Loucy (cell line): ENCODE data around the gene TIGD4.

Experiments used
- H2AFZ ChIP-seq: fragments of 200-600 bp; sonication (generic); 2 replicates; pipeline ENCODE4 v1.6.0; 2016; ENCODE audit warnings: antibody characterized with exemption, mild to moderate bottlenecking, low read length, moderate library complexity
- H3F3A ChIP-seq: fragments of 200-600 bp; 2 replicates; pipeline ENCODE4 v1.6.0; 2016; ENCODE audit warnings: antibody characterized with exemption, low read depth, mild to moderate bottlenecking
- H3K27me3 ChIP-seq: fragments of 200-600 bp; sonication (generic); 2 replicates; pipeline ENCODE4 v1.6.1; 2014; ENCODE audit warnings: low read length, mild to moderate bottlenecking; ENCODE audit not compliant: insufficient read depth, poor library complexity, severe bottlenecking
- H3K36me3 ChIP-seq: fragments of 200-600 bp; sonication (generic); 2 replicates; pipeline ENCODE4 v1.6.1; 2016; ENCODE audit warnings: low read length; ENCODE audit not compliant: insufficient read depth
- H3K4me1 ChIP-seq: fragments of 200-600 bp; sonication (generic); 2 replicates; pipeline ENCODE4 v1.5.1; 2014; ENCODE audit warnings: low read length, mild to moderate bottlenecking; ENCODE audit not compliant: insufficient read depth, poor library complexity, severe bottlenecking
- H3K4me2 ChIP-seq: fragments of 200-600 bp; sonication (generic); 2 replicates; pipeline ENCODE4 v1.6.0; 2014; ENCODE audit warnings: antibody characterized with exemption, low read length, low read depth, mild to moderate bottlenecking; ENCODE audit not compliant: poor library complexity, severe bottlenecking
- H3K4me3 ChIP-seq: fragments of 200-600 bp; sonication (generic); 2 replicates; pipeline ENCODE4 v1.5.1; 2014; ENCODE audit warnings: low read length, mild to moderate bottlenecking, mixed read lengths; ENCODE audit not compliant: poor library complexity, severe bottlenecking
- H3K79me2 ChIP-seq: fragments of 200-600 bp; sonication (generic); 2 replicates; pipeline ENCODE4 v1.6.1; 2014; ENCODE audit warnings: low read length; ENCODE audit not compliant: insufficient read depth
- H3K9ac ChIP-seq: fragments of 200-600 bp; sonication (generic); 2 replicates; pipeline ENCODE4 v1.6.0; 2014; ENCODE audit warnings: mild to moderate bottlenecking, low read depth, low read length, moderate library complexity; ENCODE audit not compliant: poor library complexity, severe bottlenecking
- H3K9me2 ChIP-seq: fragments of 200-600 bp; sonication (generic); replicated peaks from 2 replicates; pipeline ENCODE4 v1.6.1; 2016; ENCODE audit warnings: low read depth, low read length, mixed read lengths
- H3K9me3 ChIP-seq: fragments of 200-600 bp; sonication (generic); 2 replicates; pipeline ENCODE4 v1.6.1; 2014; ENCODE audit warnings: mild to moderate bottlenecking, antibody characterized with exemption, low read length, low read depth; ENCODE audit not compliant: insufficient read depth
- H4K20me1 ChIP-seq: fragments of 200-600 bp; sonication (generic); 2 replicates; pipeline ENCODE4 v1.6.0; 2014; ENCODE audit warnings: antibody characterized with exemption, low read length, mild to moderate bottlenecking; ENCODE audit not compliant: insufficient read depth, poor library complexity, severe bottlenecking
- CTCF ChIP-seq: fragments of 200-600 bp; sonication (generic); conservative IDR thresholded peaks from 2 replicates; pipeline ENCODE4 v1.5.1; 2014; ENCODE audit warnings: mild to moderate bottlenecking, antibody characterized with exemption, low read length
- EZH2phosphoT487 ChIP-seq: fragments of 200-600 bp; IDR thresholded peaks from 2 replicates; pipeline ENCODE4 v1.6.1; 2018; ENCODE audit warnings: antibody characterized with exemption, mild to moderate bottlenecking, moderate library complexity, borderline replicate concordance

TIGD4 gene

GRCh38 chr4:152734015-152734698, 45.4 kb downstream of the TIGD4 start:
- H3F3A ChIP-seq = no peaks in the 10 kb centered on the region
- H3K4me3 ChIP-seq = no peak overlapping the region
- H4K20me1 ChIP-seq = no peaks in the 10 kb centered on the region
- H3K4me2 ChIP-seq = no peak overlapping the region
- H3K9me2 ChIP-seq = no peaks in the 10 kb centered on the region
- H3K36me3 ChIP-seq = no peaks in the 10 kb centered on the region
- no peaks in the 10 kb centered on the region for H3K27me3 ChIP-seq
- H3K9me3 ChIP-seq = no peaks in the 10 kb centered on the region
- no peaks in the 10 kb centered on the region for H3K4me1 ChIP-seq
- H3K9ac ChIP-seq = no peak overlapping the region
- no peak overlapping the region for H2AFZ ChIP-seq
- no peaks in the 10 kb centered on the region for H3K79me2 ChIP-seq
- TF ChIP-seq CTCF = no peak
- TF ChIP-seq EZH2phosphoT487 = no peak

- TF ChIP-seq CTCF = no peak
- TF ChIP-seq EZH2phosphoT487 = no peak
- Histone ChIP-seq H3K9me3 (no peaks in the 10 kb centered on the region), H3K27me3 (no peaks in the 10 kb centered on the region), H3K4me1 (no peaks in the 10 kb centered on the region), H3K4me2 (no peak overlapping the region), H3K4me3 (no peak overlapping the region), H3F3A (no peaks in the 10 kb centered on the region), H3K9me2 (no peaks in the 10 kb centered on the region), H3K9ac (no peak overlapping the region), H2AFZ (no peak overlapping the region), H3K79me2 (no peaks in the 10 kb centered on the region), H3K36me3 (no peaks in the 10 kb centered on the region), H4K20me1 (no peaks in the 10 kb centered on the region)
Measured at GRCh38 chr4:152731997-152732396, 47.5 kb downstream of the TIGD4 start.

- Histone ChIP-seq H2AFZ (peak overlapping the region; percentile 83), H3K36me3 (no peaks in the 10 kb centered on the region), H3K9ac (no peak overlapping the region), H3K9me2 (no peaks in the 10 kb centered on the region), H3K79me2 (no peaks in the 10 kb centered on the region), H4K20me1 (no peaks in the 10 kb centered on the region), H3K4me3 (no peak overlapping the region), H3K27me3 (no peaks in the 10 kb centered on the region), H3K9me3 (no peaks in the 10 kb centered on the region), H3F3A (no peaks in the 10 kb centered on the region), H3K4me1 (no peaks in the 10 kb centered on the region), H3K4me2 (no peak overlapping the region)
- TF ChIP-seq EZH2phosphoT487 (no peak), CTCF (no peak)
Measured at GRCh38 chr4:152729466-152729865, 50.1 kb downstream of the TIGD4 start.
